A673 (cell line): ENCODE data around the gene PDLIM4. TPM values are rescaled to one million over a fixed set of nuclear protein-coding genes. Genes with fewer than 3 reads are reported as not detected.

Experiments used
- BruUV-seq: library from RNA; stranded (reverse); fragments of 400-500 nt; replicated peaks from 2 replicates; lab custom pipeline; 2021; lab: Mats Ljungman, UMichigan
- CTCF ChIA-PET: fragments of 300-600 bp; sonication (Branson Sonifier 250); formaldehyde crosslinking; loops from one replicate; lab custom pipeline; 2022; ENCODE audit warnings: antibody characterized with exemption; lab: Charles Lee
- POLR2A ChIA-PET: fragments of 300-600 bp; sonication (Branson Sonifier 250); formaldehyde crosslinking; loops from one replicate; lab custom pipeline; 2022; ENCODE audit warnings: antibody characterized with exemption; ENCODE audit not compliant: low non-redundant PET; lab: Charles Lee
- DNase-seq: peaks from one replicate; pipeline ENCODE4 v3.0.0-alpha.2; 2015; ENCODE audit warnings: low spot score
- H3K27ac ChIP-seq: fragments of 200-600 bp; sonication (generic); 2 replicates; pipeline ENCODE4 v1.5.1; 2016; ENCODE audit warnings: mixed run types, low read depth, mild to moderate bottlenecking, mixed read lengths, antibody characterized with exemption, low read length; ENCODE audit not compliant: poor library complexity, severe bottlenecking
- H3K27me3 ChIP-seq: fragments of 200-600 bp; sonication (generic); replicated peaks from 2 replicates; pipeline ENCODE4 v1.6.1; 2017; ENCODE audit warnings: mixed run types, low read depth, mild to moderate bottlenecking, mixed read lengths, antibody characterized with exemption, low read length; ENCODE audit not compliant: insufficient read depth, poor library complexity
- H3K36me3 ChIP-seq: fragments of 200-600 bp; sonication (generic); 2 replicates; pipeline ENCODE4 v1.6.1; 2016; ENCODE audit warnings: mixed run types, mild to moderate bottlenecking, mixed read lengths, antibody characterized with exemption, low read length; ENCODE audit not compliant: insufficient read depth, poor library complexity, severe bottlenecking
- H3K4me1 ChIP-seq: fragments of 200-600 bp; sonication (generic); 2 replicates; pipeline ENCODE4 v1.6.1; 2017; ENCODE audit warnings: mixed run types, mild to moderate bottlenecking, mixed read lengths, antibody characterized with exemption, low read length; ENCODE audit not compliant: insufficient read depth, poor library complexity, severe bottlenecking
- H3K4me3 ChIP-seq: fragments of 200-600 bp; sonication (generic); 2 replicates; pipeline ENCODE4 v1.5.1; 2016; ENCODE audit warnings: low read depth, mixed run types, mild to moderate bottlenecking, mixed read lengths, low read length; ENCODE audit not compliant: poor library complexity, severe bottlenecking
- H3K9me3 ChIP-seq: fragments of 200-600 bp; sonication (generic); 2 replicates; pipeline ENCODE4 v1.6.1; 2016; ENCODE audit warnings: mixed run types, low read depth, mild to moderate bottlenecking, mixed read lengths, antibody characterized with exemption, low read length; ENCODE audit not compliant: poor library complexity, severe bottlenecking
- CTCF ChIP-seq: fragments of 300-800, 200-600 bp; sonication (generic); conservative IDR thresholded peaks from 2 replicates; pipeline ENCODE4 v1.5.1; 2017; ENCODE audit warnings: low read depth, mild to moderate bottlenecking, antibody characterized with exemption, low read length, moderate library complexity, mixed read lengths
- EZH2 ChIP-seq: fragments of 200-600 bp; sonication (generic); IDR thresholded peaks from 2 replicates; pipeline ENCODE4 v1.6.1; 2017; ENCODE audit warnings: borderline replicate concordance, low read depth, mild to moderate bottlenecking, mixed read lengths, antibody characterized with exemption, low read length; ENCODE audit not compliant: poor library complexity, severe bottlenecking
- intact Hi-C: fragments of 100-400 bp; cut with micrococcal nuclease; formaldehyde crosslinking; loops from one replicate; pipeline ENCODE4 v1.10.0; 2022; ENCODE audit not compliant: unreplicated experiment
- total RNA-seq: library from RNA; stranded (reverse); gene quantifications from 2 replicates; pipeline ENCODE4 v1.2.3, GENCODE V29; 2021

PDLIM4 gene
- total RNA-seq, 1 experiment from 2014 or later: 6.0 TPM

- Histone ChIP-seq H3K27ac (no peak overlapping the region), H3K36me3 (no peaks in the 10 kb centered on the region), H3K9me3 (no peaks in the 10 kb centered on the region), H3K4me1 (no peaks in the 10 kb centered on the region), H3K4me3 (no peak overlapping the region), H3K27me3 (no peaks in the 10 kb centered on the region)
- DNase-seq: peak; percentile 74
- POLR2A ChIA-PET: no interaction called here
- BruUV-seq: no TSS peak
- CTCF ChIA-PET: interaction anchor here (0.5 to 1.8 kb wide), 7 partner anchors 11 to 1005 kb away, joined by 3 to 11 read pairs (median 4); partner anchors contain the start of gene P4HA2
- peak; percentile 86 for TF ChIP-seq CTCF
- TF ChIP-seq EZH2: no peak
- intact Hi-C loops: loop anchor here (5.0 kb wide), 1 partner anchor 264 kb away; no protein-coding TSS in a partner anchor
These were observed 19.2 kb upstream of the PDLIM4 start for GRCh38 chr5:132238169-132238744.

GRCh38 chr5:132238901-132239500, 18.5 kb upstream of the PDLIM4 start:
- BruUV-seq: no TSS peak
- no peaks in the 10 kb centered on the region for H3K9me3 ChIP-seq
- no peak overlapping the region for H3K4me3 ChIP-seq
- CTCF ChIA-PET: interaction anchor here (1.0 to 1.8 kb wide), 3 partner anchors 12 to 262 kb away, joined by 3 to 11 read pairs (median 4); no protein-coding TSS in a partner anchor
- POLR2A ChIA-PET: no interaction called here
- DNase-seq: no peak
- intact Hi-C loops: loop anchor here (5.0 kb wide), 1 partner anchor 263 kb away; no protein-coding TSS in a partner anchor
- H3K27ac ChIP-seq: no peak overlapping the region
- TF ChIP-seq EZH2 (no peak), CTCF (no peak)
- no peaks in the 10 kb centered on the region for H3K27me3 ChIP-seq
- no peaks in the 10 kb centered on the region for H3K36me3 ChIP-seq
- no peaks in the 10 kb centered on the region for H3K4me1 ChIP-seq

- POLR2A ChIA-PET: no interaction called here
These were observed 17.7 kb upstream of the PDLIM4 start for GRCh38 chr5:132239776-132240175.

More at GRCh38 chr5:132239776-132240175, 17.7 kb upstream of the PDLIM4 start:
- Histone ChIP-seq H3K36me3 (no peaks in the 10 kb centered on the region), H3K4me1 (no peaks in the 10 kb centered on the region), H3K27me3 (no peaks in the 10 kb centered on the region), H3K9me3 (no peaks in the 10 kb centered on the region), H3K27ac (no peak overlapping the region), H3K4me3 (no peak overlapping the region)
- intact Hi-C loops: loop anchor here (5.0 kb wide), 1 partner anchor 263 kb away; no protein-coding TSS in a partner anchor
- no peak for TF ChIP-seq EZH2
- TF ChIP-seq CTCF: no peak
- CTCF ChIA-PET: no interaction called here
- no peak for DNase-seq
- no TSS peak for BruUV-seq
